WTC11 (cell line): ENCODE results near the gene JADE3. TPM values are rescaled to one million over a fixed set of nuclear protein-coding genes. Genes with fewer than 3 reads are reported as not detected.

Experiments used
- ATAC-seq: fragments of 200-7000 bp; cut with Tn5 transposase; 2 replicates; pipeline ENCODE4 v1.10.0; 2021; ENCODE audit warnings: mild to moderate bottlenecking, moderate library complexity
- CTCF ChIA-PET: fragments of 300-600 bp; sonication (Branson Sonifier 250); formaldehyde crosslinking; loops from one replicate; lab custom pipeline; 2021; ENCODE audit warnings: antibody characterized with exemption; lab: Charles Lee
- POLR2A ChIA-PET: fragments of 350-600 bp; sonication (Branson Sonifier 250); formaldehyde crosslinking; loops from one replicate; lab custom pipeline; 2021; ENCODE audit warnings: antibody characterized with exemption; lab: Charles Lee
- DNase-seq: peaks from one replicate; pipeline ENCODE4 v3.0.0; 2021; ENCODE audit warnings: low spot score
- H3K27ac Mint-ChIP-seq: 2 replicates; pipeline ENCODE4 v1.8.0; 2021; ENCODE audit warnings: mixed read lengths
- H3K27me3 Mint-ChIP-seq: 2 replicates; pipeline ENCODE4 v1.8.0; 2021; ENCODE audit warnings: low read depth, mild to moderate bottlenecking, moderate library complexity, mixed read lengths
- H3K36me3 Mint-ChIP-seq: 2 replicates; pipeline ENCODE4 v1.8.0; 2021; ENCODE audit warnings: mixed read lengths
- H3K4me1 Mint-ChIP-seq: 2 replicates; pipeline ENCODE4 v1.8.0; 2022; ENCODE audit warnings: mixed read lengths
- H3K4me3 Mint-ChIP-seq: 2 replicates; pipeline ENCODE4 v1.8.0; 2021; ENCODE audit warnings: mild to moderate bottlenecking, moderate library complexity, mixed read lengths
- H3K9me3 Mint-ChIP-seq: 2 replicates; pipeline ENCODE4 v1.8.0; 2021; ENCODE audit warnings: mixed read lengths
- AFF4 ChIP-seq: sonication (generic); formaldehyde crosslinking; IDR thresholded peaks from 2 replicates; pipeline ENCODE4 v1.8.1; 2023; ENCODE audit warnings: mild to moderate bottlenecking, missing genetic modification reagents, borderline replicate concordance
- ESRRA ChIP-seq: sonication (generic); formaldehyde crosslinking; IDR thresholded peaks from 2 replicates; pipeline ENCODE4 v1.8.1; 2022; ENCODE audit warnings: mild to moderate bottlenecking, missing genetic modification reagents, borderline replicate concordance
- FOXP1 ChIP-seq: sonication (generic); formaldehyde crosslinking; IDR thresholded peaks from 2 replicates; pipeline ENCODE4 v1.8.0; 2022; ENCODE audit warnings: missing genetic modification reagents, mild to moderate bottlenecking, moderate library complexity, borderline replicate concordance
- NR2C2 ChIP-seq: sonication (generic); formaldehyde crosslinking; IDR thresholded peaks from 2 replicates; pipeline ENCODE4 v1.8.0; 2022; ENCODE audit warnings: mild to moderate bottlenecking, missing genetic modification reagents
- NR3C1 ChIP-seq: sonication (generic); formaldehyde crosslinking; conservative IDR thresholded peaks from 2 replicates; pipeline ENCODE4 v1.8.1; 2023; ENCODE audit warnings: low read depth, mild to moderate bottlenecking, missing genetic modification reagents
- SMAD3 ChIP-seq: sonication (generic); formaldehyde crosslinking; IDR thresholded peaks from 2 replicates; pipeline ENCODE4 v1.8.0; 2022; ENCODE audit warnings: missing genetic modification reagents, mild to moderate bottlenecking, borderline replicate concordance
- TEAD1 ChIP-seq: sonication (generic); formaldehyde crosslinking; IDR thresholded peaks from 2 replicates; pipeline ENCODE4 v1.8.0; 2022; ENCODE audit warnings: mild to moderate bottlenecking, missing genetic modification reagents
- ZMAT4 ChIP-seq: fragments of 250-450 bp; sonication (Bioruptor Pico); IDR thresholded peaks from 2 replicates; pipeline ENCODE4 v1.9.0; 2021; ENCODE audit warnings: mild to moderate bottlenecking
- ZNF281 ChIP-seq: sonication (generic); formaldehyde crosslinking; IDR thresholded peaks from 2 replicates; pipeline ENCODE4 v1.8.0; 2023; ENCODE audit warnings: mild to moderate bottlenecking, missing genetic modification reagents
- total RNA-seq: library from RNA; stranded (reverse); gene quantifications from 3 replicates; pipeline ENCODE4 v1.2.3, GENCODE V29; 2021
- TF ChIP-seq, protein P1 (sequence below): sonication (generic); formaldehyde crosslinking; conservative IDR thresholded peaks from 2 replicates; pipeline ENCODE4 v1.8.1; 2022; ENCODE audit warnings: mild to moderate bottlenecking, missing genetic modification reagents
- TF ChIP-seq, protein P2 (sequence below): fragments of 250-450 bp; sonication (Bioruptor Pico); IDR thresholded peaks from 2 replicates; pipeline ENCODE4 v1.8.0; 2021; ENCODE audit warnings: mild to moderate bottlenecking
- TF ChIP-seq, protein P3 (sequence below): sonication (generic); formaldehyde crosslinking; IDR thresholded peaks from 2 replicates; pipeline ENCODE4 v1.8.1; 2022; ENCODE audit warnings: low read depth, mild to moderate bottlenecking, moderate library complexity, missing genetic modification reagents, borderline replicate concordance
- TF ChIP-seq, protein P4 (sequence below): sonication (generic); formaldehyde crosslinking; IDR thresholded peaks from 2 replicates; pipeline ENCODE4 v1.8.0; 2022; ENCODE audit warnings: missing genetic modification reagents

Gene JADE3
- total RNA-seq, 1 experiment from 2014 or later = 19.2 TPM

GRCh38 chrX:46959101-46959500, 46.9 kb downstream of the JADE3 start (continued):
- TF ChIP-seq, protein P1, sequence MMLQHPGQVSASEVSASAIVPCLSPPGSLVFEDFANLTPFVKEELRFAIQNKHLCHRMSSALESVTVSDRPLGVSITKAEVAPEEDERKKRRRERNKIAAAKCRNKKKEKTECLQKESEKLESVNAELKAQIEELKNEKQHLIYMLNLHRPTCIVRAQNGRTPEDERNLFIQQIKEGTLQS = no peak

GRCh38 chrX:46959985-46960700, 47.9 kb downstream of the JADE3 start:
- ChIA-PET CTCF (no interaction called here), POLR2A (no interaction called here)
- no peak overlapping the region for H3K4me3 Mint-ChIP-seq
- ATAC-seq (no peak), DNase-seq (no peak)
- H3K36me3 Mint-ChIP-seq = no peaks in the 10 kb centered on the region
- 0 out of 2 replicates have a peak overlapping the region, but pooled peaks have one; percentile 45 for H3K27ac Mint-ChIP-seq
- peaks cover 54% of the 10 kb centered on the region for H3K4me1 Mint-ChIP-seq
- TF ChIP-seq, protein P2, sequence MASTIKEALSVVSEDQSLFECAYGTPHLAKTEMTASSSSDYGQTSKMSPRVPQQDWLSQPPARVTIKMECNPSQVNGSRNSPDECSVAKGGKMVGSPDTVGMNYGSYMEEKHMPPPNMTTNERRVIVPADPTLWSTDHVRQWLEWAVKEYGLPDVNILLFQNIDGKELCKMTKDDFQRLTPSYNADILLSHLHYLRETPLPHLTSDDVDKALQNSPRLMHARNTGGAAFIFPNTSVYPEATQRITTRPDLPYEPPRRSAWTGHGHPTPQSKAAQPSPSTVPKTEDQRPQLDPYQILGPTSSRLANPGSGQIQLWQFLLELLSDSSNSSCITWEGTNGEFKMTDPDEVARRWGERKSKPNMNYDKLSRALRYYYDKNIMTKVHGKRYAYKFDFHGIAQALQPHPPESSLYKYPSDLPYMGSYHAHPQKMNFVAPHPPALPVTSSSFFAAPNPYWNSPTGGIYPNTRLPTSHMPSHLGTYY (CRISPR knock-in tag) = no peak
- TF ChIP-seq ZMAT4 (CRISPR knock-in tag) = no peak
- TF ChIP-seq NR3C1 = no peak
- TF ChIP-seq TEAD1 (CRISPR knock-in tag) = no peak
- no peak for TF ChIP-seq AFF4 (CRISPR knock-in tag)
- TF ChIP-seq FOXP1 (CRISPR knock-in tag) = no peak
- TF ChIP-seq, protein P3, sequence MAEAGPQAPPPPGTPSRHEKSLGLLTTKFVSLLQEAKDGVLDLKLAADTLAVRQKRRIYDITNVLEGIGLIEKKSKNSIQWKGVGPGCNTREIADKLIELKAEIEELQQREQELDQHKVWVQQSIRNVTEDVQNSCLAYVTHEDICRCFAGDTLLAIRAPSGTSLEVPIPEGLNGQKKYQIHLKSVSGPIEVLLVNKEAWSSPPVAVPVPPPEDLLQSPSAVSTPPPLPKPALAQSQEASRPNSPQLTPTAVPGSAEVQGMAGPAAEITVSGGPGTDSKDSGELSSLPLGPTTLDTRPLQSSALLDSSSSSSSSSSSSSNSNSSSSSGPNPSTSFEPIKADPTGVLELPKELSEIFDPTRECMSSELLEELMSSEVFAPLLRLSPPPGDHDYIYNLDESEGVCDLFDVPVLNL (CRISPR knock-in tag) = no peak
- TF ChIP-seq ESRRA = no peak
- no peak for TF ChIP-seq NR2C2 (CRISPR knock-in tag)
- TF ChIP-seq, protein P4, sequence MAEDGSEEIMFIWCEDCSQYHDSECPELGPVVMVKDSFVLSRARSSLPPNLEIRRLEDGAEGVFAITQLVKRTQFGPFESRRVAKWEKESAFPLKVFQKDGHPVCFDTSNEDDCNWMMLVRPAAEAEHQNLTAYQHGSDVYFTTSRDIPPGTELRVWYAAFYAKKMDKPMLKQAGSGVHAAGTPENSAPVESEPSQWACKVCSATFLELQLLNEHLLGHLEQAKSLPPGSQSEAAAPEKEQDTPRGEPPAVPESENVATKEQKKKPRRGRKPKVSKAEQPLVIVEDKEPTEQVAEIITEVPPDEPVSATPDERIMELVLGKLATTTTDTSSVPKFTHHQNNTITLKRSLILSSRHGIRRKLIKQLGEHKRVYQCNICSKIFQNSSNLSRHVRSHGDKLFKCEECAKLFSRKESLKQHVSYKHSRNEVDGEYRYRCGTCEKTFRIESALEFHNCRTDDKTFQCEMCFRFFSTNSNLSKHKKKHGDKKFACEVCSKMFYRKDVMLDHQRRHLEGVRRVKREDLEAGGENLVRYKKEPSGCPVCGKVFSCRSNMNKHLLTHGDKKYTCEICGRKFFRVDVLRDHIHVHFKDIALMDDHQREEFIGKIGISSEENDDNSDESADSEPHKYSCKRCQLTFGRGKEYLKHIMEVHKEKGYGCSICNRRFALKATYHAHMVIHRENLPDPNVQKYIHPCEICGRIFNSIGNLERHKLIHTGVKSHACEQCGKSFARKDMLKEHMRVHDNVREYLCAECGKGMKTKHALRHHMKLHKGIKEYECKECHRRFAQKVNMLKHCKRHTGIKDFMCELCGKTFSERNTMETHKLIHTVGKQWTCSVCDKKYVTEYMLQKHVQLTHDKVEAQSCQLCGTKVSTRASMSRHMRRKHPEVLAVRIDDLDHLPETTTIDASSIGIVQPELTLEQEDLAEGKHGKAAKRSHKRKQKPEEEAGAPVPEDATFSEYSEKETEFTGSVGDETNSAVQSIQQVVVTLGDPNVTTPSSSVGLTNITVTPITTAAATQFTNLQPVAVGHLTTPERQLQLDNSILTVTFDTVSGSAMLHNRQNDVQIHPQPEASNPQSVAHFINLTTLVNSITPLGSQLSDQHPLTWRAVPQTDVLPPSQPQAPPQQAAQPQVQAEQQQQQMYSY (CRISPR knock-in tag) = no peak
- TF ChIP-seq ZNF281 (CRISPR knock-in tag) = no peak
- no peak for TF ChIP-seq SMAD3 (CRISPR knock-in tag)
- no peaks in the 10 kb centered on the region for H3K9me3 Mint-ChIP-seq
- H3K27me3 Mint-ChIP-seq = no peaks in the 10 kb centered on the region
